SK-N-SH (cell line): Measurements from ENCODE around the gene BTNL2. TPM values are rescaled to one million over a fixed set of nuclear protein-coding genes. Genes with fewer than 3 reads are reported as not detected.
"Not testable (repeated sequence)": the region's sequence is repeated elsewhere in the genome, so short reads cannot be mapped to it uniquely, and the experiment has no call there.

Experiments
- CTCF ChIA-PET: fragments of 300-600, 350-600 bp; formaldehyde crosslinking; extraction: SDS; loops from one replicate; lab custom pipeline; 2021; lab: Yijun Ruan, JAX
- POLR2A ChIA-PET: fragments of 350-600 bp; sonication (Branson Sonifier 250); formaldehyde crosslinking; extraction: SDS; loops from one replicate; lab custom pipeline; 2020; ENCODE audit warnings: antibody characterized with exemption, inconsistent platforms; lab: Yijun Ruan, JAX
- DNase-seq: peaks from one replicate; pipeline ENCODE4 v3.0.0; 2012
- H2AFZ ChIP-seq: fragments of 200-600 bp; sonication (generic); 2 replicates; pipeline ENCODE4 v1.8.1; 2016; ENCODE audit warnings: antibody characterized with exemption, mild to moderate bottlenecking, low read depth
- H3F3A ChIP-seq: fragments of 200-600 bp; sonication (generic); replicated peaks from 2 replicates; pipeline ENCODE3; 2016; ENCODE audit warnings: antibody characterized with exemption, mild to moderate bottlenecking; ENCODE audit not compliant: insufficient read depth
- H3K27ac ChIP-seq, 2 experiments: fragments of 200-500 bp in 1 of 2; fragments of 200-600 bp in 1 of 2; sonication (Bioruptor generic) in 1 of 2; sonication (generic), shearing (Covaris generic) in 1 of 2; 2 replicates each; pipeline versions ENCODE4 v1.5.1 to v1.6.1; 2014 to 2016; ENCODE audit warnings: low read depth in 2 of 2, inconsistent platforms in 1 of 2, low read length in 1 of 2, mild to moderate bottlenecking in 1 of 2, mixed read lengths in 1 of 2
- H3K27me3 ChIP-seq: fragments of 200-600 bp; sonication (generic), shearing (Covaris generic); 2 replicates; pipeline ENCODE4 v1.6.1; 2016; ENCODE audit warnings: mixed run types; ENCODE audit not compliant: insufficient read depth
- H3K36me3 ChIP-seq, 2 experiments: fragments of 200-500 bp in 1 of 2; fragments of 200-600 bp in 1 of 2; sonication (Bioruptor generic) in 1 of 2; sonication (generic) in 1 of 2; replicated peaks in 1 of 2; 2 replicates each; pipeline versions ENCODE3 to v1.5.1; 2014 to 2016; ENCODE audit warnings: low read length in 1 of 2, mild to moderate bottlenecking in 1 of 2; ENCODE audit not compliant: insufficient read depth in 2 of 2, control insufficient read depth in 1 of 2
- H3K4me1 ChIP-seq, 2 experiments: fragments of 200-500 bp in 1 of 2; fragments of 200-600 bp in 1 of 2; sonication (Bioruptor generic) in 1 of 2; sonication (generic), shearing (Covaris generic) in 1 of 2; 2 replicates each; pipeline versions ENCODE4 v1.5.1 to v1.6.1; 2014 to 2016; ENCODE audit warnings: low read depth in 1 of 2, low read length in 1 of 2, mixed run types in 1 of 2; ENCODE audit not compliant: insufficient read depth in 2 of 2, control insufficient read depth in 1 of 2
- H3K4me2 ChIP-seq: fragments of 200-600 bp; sonication (generic), shearing (Covaris generic); 2 replicates; pipeline ENCODE4 v1.6.1; 2017; ENCODE audit warnings: mixed run types
- H3K4me3 ChIP-seq, 2 experiments: fragments of 200-500 bp in 1 of 2; fragments of 200-600 bp in 1 of 2; sonication (Bioruptor generic) in 1 of 2; sonication (generic), shearing (Covaris generic) in 1 of 2; 2 replicates each; pipeline versions ENCODE4 v1.5.1 to v1.8.1; 2014 to 2016; ENCODE audit warnings: low read depth in 2 of 2, inconsistent platforms in 1 of 2, low read length in 1 of 2, mild to moderate bottlenecking in 1 of 2, mixed read lengths in 1 of 2, moderate library complexity in 1 of 2
- H3K79me2 ChIP-seq: fragments of 200-600 bp; sonication (generic); 2 replicates; pipeline ENCODE4 v1.8.1; 2017; ENCODE audit warnings: mild to moderate bottlenecking; ENCODE audit not compliant: insufficient read depth
- H3K9ac ChIP-seq: fragments of 200-600 bp; sonication (generic); 2 replicates; pipeline ENCODE4 v1.6.1; 2017; ENCODE audit warnings: mixed run types
- H3K9me2 ChIP-seq: fragments of 200-600 bp; sonication (generic); 2 replicates; pipeline ENCODE4 v1.6.1; 2017; ENCODE audit warnings: mixed run types
- H3K9me3 ChIP-seq: fragments of 200-600 bp; sonication (generic); 2 replicates; pipeline ENCODE4 v1.6.1; 2017; ENCODE audit warnings: mixed run types, mild to moderate bottlenecking, moderate library complexity
- H4K20me1 ChIP-seq: fragments of 200-600 bp; sonication (generic); 2 replicates; pipeline ENCODE4 v1.6.1; 2017; ENCODE audit warnings: mild to moderate bottlenecking, mixed run types; ENCODE audit not compliant: insufficient read depth
- ELF1 ChIP-seq: IDR thresholded peaks from 2 replicates; pipeline ENCODE4 v1.4.0; 2012
- EZH2phosphoT487 ChIP-seq: fragments of 200-600 bp; sonication (generic); IDR thresholded peaks from 2 replicates; pipeline ENCODE4 v1.6.1; 2017; ENCODE audit warnings: low read depth, mixed run types, mild to moderate bottlenecking, antibody characterized with exemption, moderate library complexity, borderline replicate concordance
- FOSL2 ChIP-seq: IDR thresholded peaks from 2 replicates; pipeline ENCODE4 v1.4.0; 2012; ENCODE audit warnings: low read depth, mild to moderate bottlenecking, moderate library complexity, borderline replicate concordance
- FOXM1 ChIP-seq: IDR thresholded peaks from 2 replicates; pipeline ENCODE4 v1.4.0; 2012; ENCODE audit warnings: low read depth, mild to moderate bottlenecking
- JUND ChIP-seq: IDR thresholded peaks from 2 replicates; pipeline ENCODE4 v1.4.0; 2012
- NFIC ChIP-seq: IDR thresholded peaks from 2 replicates; pipeline ENCODE4 v1.4.0; 2012; ENCODE audit warnings: borderline replicate concordance
- RCOR1 ChIP-seq: fragments of 150-350 bp; IDR thresholded peaks from 2 replicates; pipeline ENCODE4 v1.6.1; 2017; ENCODE audit warnings: antibody characterized with exemption, low read length
- TEAD4 ChIP-seq: IDR thresholded peaks from 2 replicates; pipeline ENCODE4 v1.4.0; 2012; ENCODE audit warnings: mild to moderate bottlenecking, borderline replicate concordance; ENCODE audit not compliant: insufficient read depth
- whole genome bisulfite sequencing: methylation state at CpG from one replicate; pipeline ENCODE4 v1.1.6; 2017; ENCODE audit warnings: low lambda C conversion rate; 5-methylcytosine and 5-hydroxymethylcytosine counted together
- polyA plus RNA-seq, 3 experiments: library from polyadenylated mRNA; depleted of rRNA; stranded (reverse); fragments of >200 nt; gene quantifications; 2 replicates each; pipeline ENCODE4 v1.2.3, GENCODE V29; 2012
- TF ChIP-seq, protein P1 (sequence below): IDR thresholded peaks from 2 replicates; pipeline ENCODE4; 2012
- TF ChIP-seq, protein P2 (sequence below): IDR thresholded peaks from 2 replicates; pipeline ENCODE4 v1.6.1; 2012; ENCODE audit warnings: mild to moderate bottlenecking, low read depth, low read length, moderate library complexity
- TF ChIP-seq, protein P3 (sequence below): IDR thresholded peaks from 2 replicates; pipeline ENCODE4 v1.4.0; 2012; ENCODE audit warnings: low read depth, borderline replicate concordance
- TF ChIP-seq, protein P4 (sequence below): fragments of 150-350 bp; IDR thresholded peaks from 2 replicates; pipeline ENCODE4 v1.6.1; 2016; ENCODE audit warnings: mild to moderate bottlenecking, low read depth, low read length
- TF ChIP-seq, protein P5 (sequence below): fragments of 150-350 bp; IDR thresholded peaks from 2 replicates; pipeline ENCODE4 v1.6.1; 2017; ENCODE audit warnings: antibody characterized with exemption, low read length, low read depth, borderline replicate concordance

Gene BTNL2
- polyA plus RNA-seq, 1 of the 3 experiments (the other 2 are of a cell fraction): not detected

- Histone ChIP-seq H3F3A (no peaks in the 10 kb centered on the region), H3K4me2 (no peak overlapping the region), H3K9ac (no peak overlapping the region), H3K9me2 (no peaks in the 10 kb centered on the region), H3K36me3 (no peaks in the 10 kb centered on the region), H3K27me3 (peaks cover 17% of the 10 kb centered on the region), H3K79me2 (no peaks in the 10 kb centered on the region), H4K20me1 (no peaks in the 10 kb centered on the region), H2AFZ (0 out of 2 replicates have a peak overlapping the region, but pooled peaks have one; percentile 46), H3K27ac (no peak overlapping the region), H3K9me3 (no peaks in the 10 kb centered on the region), H3K4me3 (no peak overlapping the region), H3K4me1 (no peaks in the 10 kb centered on the region)
- CTCF ChIA-PET: no interaction called here
- TF ChIP-seq NFIC (peak; percentile 42; the same call in 1 of the 2 replicates), JUND (no peak), ELF1 (no peak), RCOR1 (no peak), FOSL2 (peak; percentile 36; the same call in 1 of the 2 replicates)
- TF ChIP-seq, protein P1, sequence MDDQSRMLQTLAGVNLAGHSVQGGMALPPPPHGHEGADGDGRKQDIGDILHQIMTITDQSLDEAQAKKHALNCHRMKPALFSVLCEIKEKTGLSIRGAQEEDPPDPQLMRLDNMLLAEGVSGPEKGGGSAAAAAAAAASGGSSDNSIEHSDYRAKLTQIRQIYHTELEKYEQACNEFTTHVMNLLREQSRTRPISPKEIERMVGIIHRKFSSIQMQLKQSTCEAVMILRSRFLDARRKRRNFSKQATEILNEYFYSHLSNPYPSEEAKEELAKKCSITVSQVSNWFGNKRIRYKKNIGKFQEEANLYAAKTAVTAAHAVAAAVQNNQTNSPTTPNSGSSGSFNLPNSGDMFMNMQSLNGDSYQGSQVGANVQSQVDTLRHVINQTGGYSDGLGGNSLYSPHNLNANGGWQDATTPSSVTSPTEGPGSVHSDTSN: 0 out of 2 replicates have a peak, but pooled peaks have one; percentile 4
- TF ChIP-seq, protein P2, sequence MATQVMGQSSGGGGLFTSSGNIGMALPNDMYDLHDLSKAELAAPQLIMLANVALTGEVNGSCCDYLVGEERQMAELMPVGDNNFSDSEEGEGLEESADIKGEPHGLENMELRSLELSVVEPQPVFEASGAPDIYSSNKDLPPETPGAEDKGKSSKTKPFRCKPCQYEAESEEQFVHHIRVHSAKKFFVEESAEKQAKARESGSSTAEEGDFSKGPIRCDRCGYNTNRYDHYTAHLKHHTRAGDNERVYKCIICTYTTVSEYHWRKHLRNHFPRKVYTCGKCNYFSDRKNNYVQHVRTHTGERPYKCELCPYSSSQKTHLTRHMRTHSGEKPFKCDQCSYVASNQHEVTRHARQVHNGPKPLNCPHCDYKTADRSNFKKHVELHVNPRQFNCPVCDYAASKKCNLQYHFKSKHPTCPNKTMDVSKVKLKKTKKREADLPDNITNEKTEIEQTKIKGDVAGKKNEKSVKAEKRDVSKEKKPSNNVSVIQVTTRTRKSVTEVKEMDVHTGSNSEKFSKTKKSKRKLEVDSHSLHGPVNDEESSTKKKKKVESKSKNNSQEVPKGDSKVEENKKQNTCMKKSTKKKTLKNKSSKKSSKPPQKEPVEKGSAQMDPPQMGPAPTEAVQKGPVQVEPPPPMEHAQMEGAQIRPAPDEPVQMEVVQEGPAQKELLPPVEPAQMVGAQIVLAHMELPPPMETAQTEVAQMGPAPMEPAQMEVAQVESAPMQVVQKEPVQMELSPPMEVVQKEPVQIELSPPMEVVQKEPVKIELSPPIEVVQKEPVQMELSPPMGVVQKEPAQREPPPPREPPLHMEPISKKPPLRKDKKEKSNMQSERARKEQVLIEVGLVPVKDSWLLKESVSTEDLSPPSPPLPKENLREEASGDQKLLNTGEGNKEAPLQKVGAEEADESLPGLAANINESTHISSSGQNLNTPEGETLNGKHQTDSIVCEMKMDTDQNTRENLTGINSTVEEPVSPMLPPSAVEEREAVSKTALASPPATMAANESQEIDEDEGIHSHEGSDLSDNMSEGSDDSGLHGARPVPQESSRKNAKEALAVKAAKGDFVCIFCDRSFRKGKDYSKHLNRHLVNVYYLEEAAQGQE: no peak
- TF ChIP-seq, protein P3, sequence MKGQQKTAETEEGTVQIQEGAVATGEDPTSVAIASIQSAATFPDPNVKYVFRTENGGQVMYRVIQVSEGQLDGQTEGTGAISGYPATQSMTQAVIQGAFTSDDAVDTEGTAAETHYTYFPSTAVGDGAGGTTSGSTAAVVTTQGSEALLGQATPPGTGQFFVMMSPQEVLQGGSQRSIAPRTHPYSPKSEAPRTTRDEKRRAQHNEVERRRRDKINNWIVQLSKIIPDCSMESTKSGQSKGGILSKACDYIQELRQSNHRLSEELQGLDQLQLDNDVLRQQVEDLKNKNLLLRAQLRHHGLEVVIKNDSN: no peak
- DNase-seq: no peak
- POLR2A ChIA-PET: no interaction called here
- 0% methylated on average over 3 of the region's 3 CpGs for WGBS
Observed at GRCh38 chr6:32369660-32370059, 37.3 kb downstream of the BTNL2 start.

DNA sequence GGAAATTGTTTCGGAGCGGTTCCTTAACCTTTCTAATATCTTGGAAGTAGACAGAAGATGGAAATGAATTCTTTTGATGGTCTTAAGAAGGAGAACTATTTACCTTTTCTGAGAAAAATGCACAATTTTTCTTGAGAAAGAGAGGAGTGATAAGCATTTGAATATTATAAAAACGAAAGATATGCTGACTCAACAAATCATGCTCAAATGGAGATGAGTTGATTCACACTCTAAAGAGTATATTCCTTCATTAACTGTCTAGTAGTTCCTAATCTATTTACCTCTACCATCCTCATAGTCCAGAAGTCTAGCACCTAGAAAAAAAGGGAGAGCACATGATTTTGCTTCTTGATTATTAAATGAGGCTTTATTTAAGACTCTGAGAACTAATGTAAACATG lies 39.3 kb downstream of the BTNL2 start:
- H3K9ac ChIP-seq: no peak overlapping the region
- POLR2A ChIA-PET: no interaction called here
- CTCF ChIA-PET: no interaction called here
- H3K4me1 ChIP-seq: no peaks in the 10 kb centered on the region
- no peak overlapping the region for H3K27ac ChIP-seq
- 8% methylated on average over 3 of the region's 3 CpGs for WGBS
- H4K20me1 ChIP-seq: no peaks in the 10 kb centered on the region
- H3K4me2 ChIP-seq: no peak overlapping the region
- no peak overlapping the region for H2AFZ ChIP-seq
- TF ChIP-seq, protein P4, sequence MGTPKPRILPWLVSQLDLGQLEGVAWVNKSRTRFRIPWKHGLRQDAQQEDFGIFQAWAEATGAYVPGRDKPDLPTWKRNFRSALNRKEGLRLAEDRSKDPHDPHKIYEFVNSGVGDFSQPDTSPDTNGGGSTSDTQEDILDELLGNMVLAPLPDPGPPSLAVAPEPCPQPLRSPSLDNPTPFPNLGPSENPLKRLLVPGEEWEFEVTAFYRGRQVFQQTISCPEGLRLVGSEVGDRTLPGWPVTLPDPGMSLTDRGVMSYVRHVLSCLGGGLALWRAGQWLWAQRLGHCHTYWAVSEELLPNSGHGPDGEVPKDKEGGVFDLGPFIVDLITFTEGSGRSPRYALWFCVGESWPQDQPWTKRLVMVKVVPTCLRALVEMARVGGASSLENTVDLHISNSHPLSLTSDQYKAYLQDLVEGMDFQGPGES: no peak
- no peak for TF ChIP-seq FOXM1
- TF ChIP-seq, protein P5, sequence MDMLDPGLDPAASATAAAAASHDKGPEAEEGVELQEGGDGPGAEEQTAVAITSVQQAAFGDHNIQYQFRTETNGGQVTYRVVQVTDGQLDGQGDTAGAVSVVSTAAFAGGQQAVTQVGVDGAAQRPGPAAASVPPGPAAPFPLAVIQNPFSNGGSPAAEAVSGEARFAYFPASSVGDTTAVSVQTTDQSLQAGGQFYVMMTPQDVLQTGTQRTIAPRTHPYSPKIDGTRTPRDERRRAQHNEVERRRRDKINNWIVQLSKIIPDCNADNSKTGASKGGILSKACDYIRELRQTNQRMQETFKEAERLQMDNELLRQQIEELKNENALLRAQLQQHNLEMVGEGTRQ: no peak
- TF ChIP-seq TEAD4: no peak
- no peak for TF ChIP-seq EZH2phosphoT487
- no peak for TF ChIP-seq NFIC
- no peaks in the 10 kb centered on the region for H3K9me3 ChIP-seq
- no peak for DNase-seq
- no peaks in the 10 kb centered on the region for H3K9me2 ChIP-seq
- no peaks in the 10 kb centered on the region for H3K79me2 ChIP-seq
- H3K36me3 ChIP-seq: no peaks in the 10 kb centered on the region
- peaks cover 21% of the 10 kb centered on the region for H3K27me3 ChIP-seq
- no peak overlapping the region for H3K4me3 ChIP-seq
- no peaks in the 10 kb centered on the region for H3F3A ChIP-seq

- H3F3A ChIP-seq, H3K9me3 ChIP-seq, H4K20me1 ChIP-seq, H3K79me2 ChIP-seq, POLR2A ChIA-PET, H3K27ac ChIP-seq, DNase-seq, H3K9ac ChIP-seq, H3K36me3 ChIP-seq, H3K4me1 ChIP-seq, H3K27me3 ChIP-seq, H2AFZ ChIP-seq, H3K9me2 ChIP-seq, H3K4me3 ChIP-seq, H3K4me2 ChIP-seq, CTCF ChIA-PET: not testable (repeated sequence)
- WGBS: 0% methylated on average over 1 of the region's 1 CpG
Observed at GRCh38 chr6:32359225-32359624, 47.8 kb downstream of the BTNL2 start.
